Suprapubic skin (tissue), 4 donors: ENCODE measurements around the gene MLEC.

Source experiments
- POLR2A ChIP-seq, 2 donors: fragments of 450-650 bp; IDR thresholded peaks; one replicate each; pipeline ENCODE4 v1.6.1; 2017; ENCODE audit warnings: antibody characterized with exemption in 2 of 2, mild to moderate bottlenecking in 2 of 2, moderate library complexity in 2 of 2
- POLR2AphosphoS5 ChIP-seq, 3 donors: sonication (generic); formaldehyde crosslinking; IDR thresholded peaks; one replicate each; pipeline ENCODE4 v1.6.1; 2017; ENCODE audit warnings: antibody characterized with exemption in 3 of 3
- TF ChIP-seq, protein P1 (sequence below), 2 donors: fragments of 200-600 bp in 1 of 2; fragments of 450-650 bp in 1 of 2; sonication (generic) in 1 of 2; IDR thresholded peaks; one replicate each; pipeline ENCODE4 v1.5.1; 2016 to 2019; ENCODE audit warnings: antibody characterized with exemption in 2 of 2, mild to moderate bottlenecking in 1 of 2, moderate library complexity in 1 of 2

DNA sequence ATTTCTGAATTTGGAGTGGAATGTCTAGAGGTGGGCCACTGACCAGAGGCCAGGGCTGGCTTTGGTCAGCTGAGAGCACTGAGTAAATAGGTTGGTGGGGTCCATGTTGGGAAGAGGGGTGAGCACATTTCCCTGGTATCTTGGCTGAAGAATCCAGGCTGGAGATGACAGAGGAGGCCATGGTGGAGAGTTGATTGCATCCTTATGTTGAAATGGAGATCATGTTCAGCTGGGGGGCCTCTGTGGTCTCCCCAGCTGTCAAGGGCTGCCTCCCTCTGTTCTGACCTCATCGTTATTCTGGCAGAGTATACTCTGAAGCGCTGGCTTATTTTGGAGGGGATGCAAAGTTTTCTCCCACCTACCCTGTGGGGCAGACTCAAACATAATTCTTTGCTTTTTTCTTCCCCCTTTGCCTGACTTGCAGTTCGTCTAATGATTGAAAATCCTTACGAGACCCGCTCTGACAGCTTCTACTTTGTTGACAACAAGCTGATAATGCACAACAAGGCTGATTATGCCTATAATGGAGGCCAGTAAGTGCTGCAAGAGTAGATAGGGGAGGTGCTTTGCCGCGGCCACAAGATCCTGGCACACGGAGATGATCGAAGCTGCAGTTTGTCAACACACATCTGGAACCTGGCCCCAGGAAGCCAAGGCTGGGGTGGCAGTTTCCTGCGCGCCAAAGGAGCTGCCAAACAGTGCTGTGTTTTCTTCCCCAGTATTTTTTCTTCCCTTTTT lies 32.7 kb downstream of the MLEC start:
- no peak for TF ChIP-seq POLR2A (IDR thresholded peaks at IDR 0.05)
- TF ChIP-seq, protein P1, sequence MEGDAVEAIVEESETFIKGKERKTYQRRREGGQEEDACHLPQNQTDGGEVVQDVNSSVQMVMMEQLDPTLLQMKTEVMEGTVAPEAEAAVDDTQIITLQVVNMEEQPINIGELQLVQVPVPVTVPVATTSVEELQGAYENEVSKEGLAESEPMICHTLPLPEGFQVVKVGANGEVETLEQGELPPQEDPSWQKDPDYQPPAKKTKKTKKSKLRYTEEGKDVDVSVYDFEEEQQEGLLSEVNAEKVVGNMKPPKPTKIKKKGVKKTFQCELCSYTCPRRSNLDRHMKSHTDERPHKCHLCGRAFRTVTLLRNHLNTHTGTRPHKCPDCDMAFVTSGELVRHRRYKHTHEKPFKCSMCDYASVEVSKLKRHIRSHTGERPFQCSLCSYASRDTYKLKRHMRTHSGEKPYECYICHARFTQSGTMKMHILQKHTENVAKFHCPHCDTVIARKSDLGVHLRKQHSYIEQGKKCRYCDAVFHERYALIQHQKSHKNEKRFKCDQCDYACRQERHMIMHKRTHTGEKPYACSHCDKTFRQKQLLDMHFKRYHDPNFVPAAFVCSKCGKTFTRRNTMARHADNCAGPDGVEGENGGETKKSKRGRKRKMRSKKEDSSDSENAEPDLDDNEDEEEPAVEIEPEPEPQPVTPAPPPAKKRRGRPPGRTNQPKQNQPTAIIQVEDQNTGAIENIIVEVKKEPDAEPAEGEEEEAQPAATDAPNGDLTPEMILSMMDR (IDR thresholded peaks at IDR 0.05), result no peak
- no peak for TF ChIP-seq POLR2AphosphoS5 (IDR thresholded peaks at IDR 0.05)
